ENCODE data around the gene RAC3.

The RAC3 gene

DNA sequence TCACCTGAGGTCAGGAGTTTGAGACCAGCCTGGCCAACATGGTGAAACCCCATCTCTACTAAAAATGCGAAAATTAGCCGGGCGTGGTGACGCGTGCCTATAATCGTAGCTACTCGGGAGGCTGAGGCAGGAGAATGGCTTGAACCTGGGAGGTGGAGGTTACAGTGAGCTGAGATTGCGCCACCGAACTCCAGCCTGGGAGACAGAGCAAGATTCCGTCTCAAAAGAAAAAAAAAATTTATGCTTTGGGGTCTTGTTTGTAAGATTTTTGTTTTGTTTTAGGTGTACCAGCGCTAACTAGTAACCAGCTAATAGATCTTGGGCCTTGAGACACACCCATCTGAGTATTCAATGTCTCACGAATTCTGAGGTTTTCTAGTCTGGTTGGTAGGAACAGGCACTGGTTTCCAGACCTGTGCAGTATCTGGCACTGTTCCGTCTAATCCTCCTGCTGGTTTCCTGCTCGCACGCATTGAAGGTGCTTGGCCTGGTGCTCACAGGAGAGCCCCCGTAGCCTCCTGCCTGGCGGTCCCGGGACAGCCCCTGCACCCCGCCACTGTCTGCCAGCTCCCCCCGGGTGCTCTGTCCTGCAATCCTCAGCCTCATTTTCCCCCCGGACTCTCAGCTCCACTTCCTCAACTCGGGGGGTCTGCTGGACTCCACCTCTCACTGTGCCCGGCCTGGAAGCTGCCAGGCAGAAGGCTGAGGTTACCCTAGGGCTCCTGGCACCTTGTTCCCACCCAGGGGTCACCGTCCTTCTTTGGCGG, 44.7 kb downstream of the RAC3 start:
- no peak for DNase-seq (ENCODE audit: low read depth)

DNA sequence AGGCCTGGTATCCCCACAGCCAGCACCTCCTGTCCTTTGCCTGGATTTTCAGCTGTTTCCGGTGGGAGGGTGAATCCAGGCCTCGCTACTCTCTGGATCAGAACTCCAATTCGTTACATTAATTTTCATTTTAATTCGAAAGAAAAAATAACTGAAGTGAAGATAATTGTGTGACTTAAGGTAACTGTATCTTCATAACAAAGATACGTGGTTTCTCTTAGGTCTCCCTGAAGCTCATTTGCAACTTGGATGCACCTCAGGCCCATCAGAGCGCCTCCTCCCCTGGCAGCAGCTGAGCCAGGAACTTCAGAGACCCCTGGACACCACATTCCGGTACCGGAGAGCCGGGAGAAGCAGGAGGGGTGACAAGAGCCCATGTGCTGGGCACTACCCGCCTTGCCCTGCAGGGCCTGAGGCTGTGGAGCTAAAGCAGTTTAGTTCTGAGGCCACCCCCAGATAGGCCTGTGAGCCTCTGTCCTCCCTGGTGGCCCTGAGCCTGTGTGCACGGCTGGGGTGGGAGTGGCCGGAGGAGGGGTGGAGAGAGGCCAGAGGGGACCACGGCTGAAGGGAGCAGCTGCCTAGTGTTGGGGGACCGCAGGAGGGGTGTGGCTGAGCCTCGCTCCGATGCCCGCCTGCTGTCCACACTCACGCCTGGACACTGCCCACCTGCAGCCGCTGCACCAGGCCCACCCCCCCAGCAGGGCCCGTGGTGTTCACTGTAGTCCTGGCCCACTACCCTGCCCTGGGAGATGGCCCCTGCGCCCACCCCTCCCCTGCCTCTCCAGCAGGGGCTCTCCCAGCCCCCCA, 45.5 kb downstream of the RAC3 start:
- DNase-seq (ENCODE audit: low read depth), result no peak

- no peak for DNase-seq (ENCODE audit: low read depth)
Measured at GRCh38 chr17:82077617-82078358, 46.3 kb downstream of the RAC3 start.

- DNase-seq (ENCODE audit: low read depth), result no peak
Measured at GRCh38 chr17:82078433-82078832, 47.0 kb downstream of the RAC3 start.

- no peak for DNase-seq (ENCODE audit: low read depth)
Measured at GRCh38 chr17:82079001-82079677, 47.7 kb downstream of the RAC3 start.

DNA sequence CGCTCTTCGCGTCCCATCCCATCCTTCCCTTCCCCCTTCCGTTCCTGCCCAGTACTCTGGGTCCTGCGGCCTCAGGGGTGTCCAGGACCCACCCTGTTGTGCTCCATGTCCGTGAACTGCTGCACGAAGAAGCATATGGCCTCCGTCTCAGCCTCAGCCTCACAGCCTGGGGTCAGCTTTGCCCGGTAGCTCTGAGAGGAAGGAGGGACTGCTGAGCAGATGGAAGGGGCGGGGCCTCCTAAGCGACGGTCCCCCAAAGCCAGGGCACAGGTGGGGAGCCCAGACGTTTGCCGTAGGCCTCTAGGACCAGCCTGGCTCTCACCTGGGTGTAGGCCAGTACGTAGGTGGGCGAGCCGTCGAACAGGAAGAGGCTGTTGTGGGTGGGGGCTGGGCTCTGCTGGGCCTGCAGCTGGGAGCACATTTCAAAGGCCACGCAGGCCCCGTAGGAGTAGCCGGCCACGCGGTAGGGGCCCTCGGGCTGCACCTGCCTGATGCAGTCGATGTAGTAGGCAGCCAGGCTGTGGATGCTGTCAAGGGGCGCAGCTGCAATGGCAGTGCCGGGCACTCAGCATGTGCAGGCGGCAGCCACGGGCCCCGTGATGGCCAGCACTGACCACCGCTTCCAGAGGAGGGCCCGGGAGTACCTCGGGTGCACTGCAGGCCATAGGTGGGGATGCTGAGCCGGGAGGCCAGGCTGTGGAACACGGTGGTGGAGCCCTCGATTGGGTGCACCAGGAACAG, 48.7 kb downstream of the RAC3 start:
- DNase-seq (ENCODE audit: low read depth), result no peak

DNA sequence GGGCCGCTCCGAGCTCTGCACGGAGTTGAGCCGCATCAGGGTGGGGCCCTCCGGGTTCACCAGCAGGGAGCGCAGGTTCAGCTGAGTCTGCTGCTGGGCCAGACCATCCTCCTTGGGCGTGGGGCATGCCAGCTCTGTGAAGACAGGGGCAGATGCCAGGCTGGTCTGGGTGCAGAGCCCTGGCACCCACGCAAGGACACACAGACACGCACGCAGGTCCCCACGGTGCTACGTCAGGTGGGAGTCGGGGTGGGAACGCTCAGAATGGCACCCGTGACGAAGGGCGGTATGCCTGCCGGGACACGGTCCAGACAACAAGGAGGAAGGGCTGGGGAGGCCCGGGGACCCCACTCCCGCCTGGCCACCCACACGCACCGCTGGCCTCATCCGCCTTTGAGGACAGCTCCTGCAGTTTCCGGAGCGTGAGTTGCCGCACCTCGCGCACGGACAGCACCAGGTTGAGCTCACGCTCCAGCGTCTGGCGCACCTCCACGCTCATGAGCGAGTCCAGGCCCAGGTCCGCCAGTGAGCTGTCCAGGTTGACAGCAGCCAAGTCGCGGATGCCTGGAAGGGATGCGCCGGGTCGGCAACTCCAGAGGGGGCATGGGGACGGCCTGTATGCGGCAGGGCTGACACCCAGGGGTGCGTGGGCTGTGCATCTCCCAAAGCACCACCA, 49.4 kb downstream of the RAC3 start:
- DNase-seq (ENCODE audit: low read depth), result no peak

DNA sequence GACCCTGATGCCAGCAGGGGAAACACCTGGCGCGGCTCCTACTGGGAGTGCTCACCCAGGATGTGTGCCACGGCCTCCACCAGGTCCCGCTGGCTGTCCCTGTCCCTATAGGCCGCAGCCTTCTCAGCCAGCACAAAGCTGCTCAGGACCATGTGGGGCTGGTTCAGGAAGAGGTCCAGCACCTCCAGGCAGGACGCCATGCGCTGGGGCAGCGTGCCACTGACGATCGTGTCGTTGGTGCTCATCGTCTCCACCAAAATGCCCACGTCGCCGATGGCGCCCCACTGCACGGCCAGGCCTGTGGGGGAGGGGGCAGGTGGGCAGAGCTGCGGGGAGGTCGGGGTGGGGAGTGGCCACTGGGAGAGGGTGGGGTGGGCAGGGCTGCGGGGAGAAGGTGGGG, 50.1 kb downstream of the RAC3 start:
- no peak for DNase-seq (ENCODE audit: low read depth)

GRCh38 chr17:82081966-82082365, 50.5 kb downstream of the RAC3 start:
- DNase-seq (ENCODE audit: low read depth), result no peak

GRCh38 chr17:82082456-82082855, 51.0 kb downstream of the RAC3 start:
- DNase-seq (ENCODE audit: low read depth), result no peak

DNA sequence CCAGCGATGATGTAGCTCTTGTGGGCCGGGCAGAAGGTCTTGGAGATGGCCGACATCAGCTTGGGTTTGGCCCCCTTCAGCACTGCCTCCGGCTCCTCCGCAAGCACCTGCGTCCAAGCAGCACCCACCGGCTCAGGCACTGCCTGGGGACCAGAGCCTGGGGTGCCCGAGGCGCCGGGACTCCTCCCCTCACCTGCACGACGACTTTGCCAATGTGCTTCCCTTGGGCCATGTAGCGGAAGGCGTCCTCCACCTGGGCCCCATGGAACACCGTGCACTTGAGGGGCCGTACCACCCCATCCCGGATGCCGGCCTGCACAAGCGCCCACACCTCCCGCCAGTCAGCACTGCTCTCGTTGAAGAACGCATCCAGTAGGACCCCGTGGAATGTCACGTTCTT, 51.5 kb downstream of the RAC3 start:
- DNase-seq (ENCODE audit: low read depth), result no peak
